ENCODE data around the gene MYO7B.

The MYO7B gene

DNA sequence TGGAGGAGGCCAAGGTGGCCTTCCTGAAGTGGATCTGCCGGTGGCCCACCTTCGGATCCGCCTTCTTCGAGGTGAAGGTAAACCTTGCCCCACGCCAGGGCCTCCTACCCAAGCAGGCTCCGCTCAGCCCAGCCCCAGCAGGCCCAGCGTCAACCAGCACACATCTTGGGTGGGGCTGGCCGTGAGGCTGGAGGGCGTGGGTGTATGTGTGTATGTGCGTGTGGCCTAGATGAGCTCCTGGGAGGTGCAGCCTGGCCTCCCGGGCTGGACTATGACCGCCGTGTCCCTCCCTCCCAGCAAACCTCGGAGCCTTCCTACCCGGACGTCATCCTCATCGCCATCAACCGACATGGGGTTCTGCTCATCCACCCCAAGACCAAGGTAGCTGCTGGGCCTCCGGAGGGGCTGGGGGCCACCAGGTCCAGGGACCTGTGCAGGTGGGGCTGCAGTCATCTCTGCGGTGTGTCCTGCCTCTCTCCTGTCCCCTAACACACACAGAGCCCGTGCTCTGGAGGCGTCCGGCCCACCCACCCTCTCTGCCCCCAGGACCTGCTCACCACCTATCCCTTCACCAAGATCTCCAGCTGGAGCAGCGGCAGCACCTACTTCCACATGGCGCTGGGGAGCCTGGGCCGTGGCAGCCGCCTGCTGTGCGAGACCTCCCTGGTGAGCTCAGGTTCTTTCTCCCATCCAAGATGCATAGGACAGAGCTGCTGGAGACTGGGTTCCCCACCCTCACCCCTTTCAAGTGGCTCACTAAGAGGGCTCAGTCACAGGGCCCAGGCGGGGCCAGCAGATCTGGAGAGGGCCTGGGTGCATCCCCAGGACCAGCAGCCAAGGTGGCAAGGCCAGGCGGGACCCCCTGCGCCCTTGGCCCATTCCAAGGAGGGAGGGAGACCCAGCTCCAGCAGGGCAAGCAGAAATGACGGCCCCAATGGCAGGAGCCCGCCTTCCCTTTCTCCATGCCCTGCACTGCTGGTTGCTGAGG lies 101.1 kb downstream of the MYO7B start:
- TF ChIP-seq, protein P1, sequence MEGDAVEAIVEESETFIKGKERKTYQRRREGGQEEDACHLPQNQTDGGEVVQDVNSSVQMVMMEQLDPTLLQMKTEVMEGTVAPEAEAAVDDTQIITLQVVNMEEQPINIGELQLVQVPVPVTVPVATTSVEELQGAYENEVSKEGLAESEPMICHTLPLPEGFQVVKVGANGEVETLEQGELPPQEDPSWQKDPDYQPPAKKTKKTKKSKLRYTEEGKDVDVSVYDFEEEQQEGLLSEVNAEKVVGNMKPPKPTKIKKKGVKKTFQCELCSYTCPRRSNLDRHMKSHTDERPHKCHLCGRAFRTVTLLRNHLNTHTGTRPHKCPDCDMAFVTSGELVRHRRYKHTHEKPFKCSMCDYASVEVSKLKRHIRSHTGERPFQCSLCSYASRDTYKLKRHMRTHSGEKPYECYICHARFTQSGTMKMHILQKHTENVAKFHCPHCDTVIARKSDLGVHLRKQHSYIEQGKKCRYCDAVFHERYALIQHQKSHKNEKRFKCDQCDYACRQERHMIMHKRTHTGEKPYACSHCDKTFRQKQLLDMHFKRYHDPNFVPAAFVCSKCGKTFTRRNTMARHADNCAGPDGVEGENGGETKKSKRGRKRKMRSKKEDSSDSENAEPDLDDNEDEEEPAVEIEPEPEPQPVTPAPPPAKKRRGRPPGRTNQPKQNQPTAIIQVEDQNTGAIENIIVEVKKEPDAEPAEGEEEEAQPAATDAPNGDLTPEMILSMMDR (IDR thresholded peaks at IDR 0.05; ENCODE audit: control insufficient read depth, extremely low read depth, insufficient read depth) = no peak
- no peak overlapping the region for H3K4me3 ChIP-seq (ENCODE audit: low read depth, low read length)
- no peak for DNase-seq (ENCODE audit: low read depth)

DNA sequence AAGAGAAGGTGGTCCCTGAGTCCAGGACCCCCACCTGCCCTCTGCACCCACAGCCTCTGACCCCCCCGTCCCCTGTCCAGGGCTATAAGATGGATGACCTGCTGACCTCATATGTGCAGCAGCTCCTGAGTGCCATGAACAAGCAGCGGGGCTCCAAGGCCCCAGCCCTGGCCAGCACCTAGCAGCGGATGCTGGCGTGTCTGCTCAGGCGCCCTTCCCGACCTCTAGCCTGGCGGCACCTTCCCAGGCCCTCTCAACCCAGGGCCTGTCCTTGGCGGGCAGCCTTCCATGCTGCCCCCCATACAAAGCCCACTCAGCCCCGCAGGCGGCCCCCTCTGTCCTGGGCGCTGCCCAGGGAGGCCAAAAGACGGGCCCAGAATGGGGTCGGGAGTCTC lies 101.8 kb downstream of the MYO7B start:
- no peak for DNase-seq (ENCODE audit: low read depth)
- no peak overlapping the region for H3K4me3 ChIP-seq (ENCODE audit: low read depth, low read length)
- TF ChIP-seq, protein P1 (IDR thresholded peaks at IDR 0.05; ENCODE audit: control insufficient read depth, extremely low read depth, insufficient read depth) = no peak

DNA sequence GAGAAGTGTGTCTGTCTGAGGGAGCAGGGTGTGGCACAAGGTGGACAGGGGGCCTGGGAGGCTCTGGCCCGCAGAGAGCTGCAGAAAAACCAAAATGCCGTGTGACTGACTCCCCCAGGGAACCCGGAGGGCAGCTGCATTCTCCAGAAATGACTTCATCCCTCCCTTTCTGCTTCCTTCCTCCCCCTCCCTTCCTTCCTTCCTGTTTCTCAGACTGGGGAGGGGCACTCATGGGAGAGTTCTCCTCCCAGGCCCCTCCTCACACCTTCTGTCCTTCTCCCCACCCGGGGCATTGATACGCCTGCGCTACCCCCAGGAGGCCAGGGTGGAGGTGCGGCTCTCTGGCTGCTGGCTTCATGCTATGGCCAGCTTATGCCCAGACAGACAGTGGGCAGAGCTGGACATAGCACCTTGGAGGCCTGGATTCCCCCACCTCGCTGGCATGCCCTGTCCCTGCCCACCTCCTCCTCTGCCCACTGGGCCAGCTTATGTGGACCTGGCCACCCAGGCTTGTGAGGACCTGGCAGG lies 102.3 kb downstream of the MYO7B start:
- no peak overlapping the region for H3K4me3 ChIP-seq (ENCODE audit: low read depth, low read length)
- TF ChIP-seq, protein P1 (IDR thresholded peaks at IDR 0.05; ENCODE audit: control insufficient read depth, extremely low read depth, insufficient read depth) = no peak
- no peak for DNase-seq (ENCODE audit: low read depth)

DNA sequence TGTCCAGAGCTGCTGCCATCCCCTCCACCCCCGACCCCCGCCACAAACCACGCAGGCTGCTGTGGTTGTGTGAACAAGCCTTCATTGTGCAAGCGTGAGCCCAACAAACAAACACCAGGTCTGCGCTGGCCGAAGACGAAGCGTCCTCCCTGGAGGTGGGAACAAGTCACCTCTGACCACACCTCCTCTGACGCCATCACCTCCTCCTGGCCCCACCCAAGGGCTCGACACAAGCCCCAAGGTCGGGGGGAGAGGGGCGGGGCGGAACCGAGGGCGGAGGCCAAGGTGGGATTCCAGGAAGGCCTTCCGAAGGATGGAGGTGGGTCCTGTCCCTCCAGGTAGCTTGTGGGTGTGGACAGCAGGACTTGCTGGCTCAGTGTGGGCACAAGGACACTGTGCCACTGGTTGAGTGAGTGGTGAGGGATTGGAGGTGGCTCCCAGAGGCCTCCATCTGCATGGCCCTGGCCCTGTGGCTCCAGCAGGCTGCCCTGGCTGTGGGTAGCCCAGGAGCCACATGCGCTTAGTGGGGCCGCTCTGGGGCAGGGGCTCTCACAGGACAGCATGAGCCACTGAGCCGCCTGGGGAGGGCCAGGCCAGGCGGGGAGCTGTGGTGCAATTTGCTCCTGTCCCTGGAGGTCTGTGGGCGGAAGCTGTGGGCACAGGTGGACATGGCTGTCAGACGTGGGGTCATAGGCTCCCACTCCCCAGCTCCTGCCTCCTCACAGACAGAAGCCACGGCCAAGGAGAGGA lies 103.1 kb downstream of the MYO7B start:
- TF ChIP-seq, protein P1 (IDR thresholded peaks at IDR 0.05; ENCODE audit: control insufficient read depth, extremely low read depth, insufficient read depth) = no peak
- H3K4me3 ChIP-seq (ENCODE audit: low read depth, low read length) = no peak overlapping the region
- no peak for DNase-seq (ENCODE audit: low read depth)

DNA sequence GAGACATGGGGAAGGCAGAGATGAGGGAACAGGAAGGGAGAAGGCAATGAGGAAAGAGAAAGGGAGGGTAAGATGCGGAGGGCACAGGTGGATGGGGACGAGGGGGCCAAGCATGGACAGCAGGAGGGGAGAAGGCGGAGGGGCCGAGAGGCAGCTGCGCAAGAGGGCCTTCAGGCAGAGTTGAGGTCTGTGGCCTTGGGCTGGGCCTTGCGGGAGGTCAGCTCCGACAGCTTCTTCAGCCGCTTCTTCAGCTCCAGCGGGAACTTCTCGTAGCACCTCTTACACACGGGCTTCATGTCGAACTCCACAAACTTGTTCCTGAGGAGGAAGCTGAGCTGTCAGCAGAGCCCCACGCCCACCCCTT lies 103.6 kb downstream of the MYO7B start:
- TF ChIP-seq, protein P1 (IDR thresholded peaks at IDR 0.05; ENCODE audit: control insufficient read depth, extremely low read depth, insufficient read depth) = no peak
- no peak for DNase-seq (ENCODE audit: low read depth)
- H3K4me3 ChIP-seq (ENCODE audit: low read depth, low read length) = no peak overlapping the region

DNA sequence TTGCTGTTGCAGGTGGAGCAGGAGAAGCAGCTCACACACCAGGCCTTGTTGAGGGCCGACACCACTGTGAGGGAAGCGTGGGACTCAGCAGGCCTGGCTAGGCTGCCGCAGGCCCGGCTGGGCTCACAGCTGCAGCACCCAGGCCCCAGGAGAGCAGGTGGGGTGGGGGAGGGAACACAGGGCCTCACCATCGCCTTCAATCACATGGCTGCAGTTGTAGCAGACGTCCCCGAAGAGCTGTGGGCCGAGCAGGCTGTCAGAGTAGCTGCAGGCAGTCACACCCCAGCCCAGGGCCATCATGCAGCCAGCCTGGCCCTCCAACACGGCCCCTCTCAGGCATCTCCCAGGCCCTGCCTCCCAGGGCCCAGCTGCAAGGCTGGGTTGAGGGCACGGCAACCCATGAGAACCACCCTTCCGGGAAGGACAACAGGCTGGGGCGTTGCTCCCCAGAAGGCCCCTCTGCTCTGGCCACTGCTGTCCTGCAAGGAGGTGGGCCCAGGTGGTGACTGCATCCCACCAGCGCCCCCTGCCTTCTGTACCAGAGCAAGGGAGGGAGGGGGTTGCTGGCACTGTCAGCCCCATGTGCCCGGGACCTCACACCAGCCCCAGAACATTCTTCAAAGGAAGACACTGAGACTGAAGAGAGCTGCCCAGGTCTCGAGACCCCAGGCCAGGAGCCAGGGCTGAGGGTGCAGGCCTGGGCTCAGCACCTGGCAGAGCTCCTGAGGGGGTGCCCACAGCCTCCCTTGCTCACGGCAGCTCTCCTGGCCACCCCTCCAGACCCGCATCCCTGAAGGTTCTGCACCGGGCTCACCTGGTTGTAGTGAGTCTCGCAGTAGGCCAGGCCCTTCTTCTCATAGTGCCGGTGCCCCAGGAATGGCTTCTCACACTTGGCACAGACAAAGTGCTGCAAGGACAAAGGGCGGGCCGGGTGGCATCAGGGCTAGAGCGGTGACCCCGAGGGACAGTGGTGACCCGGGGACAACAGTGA lies 104.9 kb downstream of the MYO7B start:
- DNase-seq (ENCODE audit: low read depth) = no peak
- TF ChIP-seq, protein P1 (IDR thresholded peaks at IDR 0.05; ENCODE audit: control insufficient read depth, extremely low read depth, insufficient read depth) = no peak
- no peak overlapping the region for H3K4me3 ChIP-seq (ENCODE audit: low read depth, low read length)

Data from LNCaP clone FGC (cell line).